Bronchial epithelial cell (primary cell): Measurements from ENCODE around the gene NTRK3. TPM values are rescaled to one million over a fixed set of nuclear protein-coding genes. Genes with fewer than 3 reads are reported as not detected.

ENCODE experiments used
- DNase-seq: peaks from one replicate; pipeline ENCODE4 v3.0.0-alpha.2; 2010; ENCODE audit warnings: low read depth
- FAIRE-seq: peaks from 2 replicates; lab custom pipeline; 2011; peaks lifted over from hg19 to GRCh38; lab: Jason Lieb, UNC
- H3K27me3 ChIP-seq: 2 replicates; pipeline ENCODE4 v1.5.1; 2011; ENCODE audit warnings: low read length; ENCODE audit not compliant: control insufficient read depth, insufficient read depth
- H3K36me3 ChIP-seq: 2 replicates; pipeline ENCODE4 v1.5.1; 2011; ENCODE audit warnings: low read length; ENCODE audit not compliant: control insufficient read depth, insufficient read depth
- H3K4me3 ChIP-seq: 2 replicates; pipeline ENCODE4 v1.5.1; 2011; ENCODE audit warnings: mild to moderate bottlenecking, low read depth, low read length, control low read depth
- total RNA-seq: library from RNA; depleted of rRNA; stranded (reverse); fragments of >200 nt; gene quantifications from 2 replicates; pipeline ENCODE4 v1.2.1, GENCODE V29; 2014
- TF ChIP-seq, protein P1 (sequence below): IDR thresholded peaks from 2 replicates; pipeline ENCODE4 v1.5.1; 2011; ENCODE audit warnings: mild to moderate bottlenecking, moderate library complexity, low read length, control low read depth, inconsistent platforms; ENCODE audit not compliant: insufficient read depth, severe bottlenecking

NTRK3 gene
- total RNA-seq, 1 donor from 2014 or later, result not detected

DNA sequence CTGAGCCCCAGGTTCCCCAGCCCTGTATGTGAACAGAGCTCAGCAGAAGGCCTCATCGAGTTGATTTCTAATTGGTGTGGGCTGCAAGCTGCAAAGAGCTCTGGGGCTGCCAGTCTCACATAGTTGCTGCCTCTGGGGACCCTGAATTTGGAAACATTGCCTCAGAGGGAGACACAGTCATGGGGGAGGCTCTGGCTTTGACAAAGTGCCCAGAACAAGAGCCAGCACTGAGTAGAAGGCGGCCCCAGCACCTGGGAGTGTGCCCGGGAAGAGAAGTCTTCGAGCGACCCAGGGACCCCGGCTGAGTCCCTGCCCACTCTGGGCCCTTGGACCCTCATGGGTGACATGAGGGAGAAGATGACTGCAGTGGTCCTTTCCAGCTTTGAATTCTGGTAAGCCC lies 7.3 kb downstream of the NTRK3 start:
- TF ChIP-seq, protein P1, sequence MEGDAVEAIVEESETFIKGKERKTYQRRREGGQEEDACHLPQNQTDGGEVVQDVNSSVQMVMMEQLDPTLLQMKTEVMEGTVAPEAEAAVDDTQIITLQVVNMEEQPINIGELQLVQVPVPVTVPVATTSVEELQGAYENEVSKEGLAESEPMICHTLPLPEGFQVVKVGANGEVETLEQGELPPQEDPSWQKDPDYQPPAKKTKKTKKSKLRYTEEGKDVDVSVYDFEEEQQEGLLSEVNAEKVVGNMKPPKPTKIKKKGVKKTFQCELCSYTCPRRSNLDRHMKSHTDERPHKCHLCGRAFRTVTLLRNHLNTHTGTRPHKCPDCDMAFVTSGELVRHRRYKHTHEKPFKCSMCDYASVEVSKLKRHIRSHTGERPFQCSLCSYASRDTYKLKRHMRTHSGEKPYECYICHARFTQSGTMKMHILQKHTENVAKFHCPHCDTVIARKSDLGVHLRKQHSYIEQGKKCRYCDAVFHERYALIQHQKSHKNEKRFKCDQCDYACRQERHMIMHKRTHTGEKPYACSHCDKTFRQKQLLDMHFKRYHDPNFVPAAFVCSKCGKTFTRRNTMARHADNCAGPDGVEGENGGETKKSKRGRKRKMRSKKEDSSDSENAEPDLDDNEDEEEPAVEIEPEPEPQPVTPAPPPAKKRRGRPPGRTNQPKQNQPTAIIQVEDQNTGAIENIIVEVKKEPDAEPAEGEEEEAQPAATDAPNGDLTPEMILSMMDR, result no peak
- no peak for FAIRE-seq
- no peak for DNase-seq
- H3K27me3 ChIP-seq, result peaks cover 2% of the 10 kb centered on the region
- no peaks in the 10 kb centered on the region for H3K36me3 ChIP-seq
- no peak overlapping the region for H3K4me3 ChIP-seq

DNA sequence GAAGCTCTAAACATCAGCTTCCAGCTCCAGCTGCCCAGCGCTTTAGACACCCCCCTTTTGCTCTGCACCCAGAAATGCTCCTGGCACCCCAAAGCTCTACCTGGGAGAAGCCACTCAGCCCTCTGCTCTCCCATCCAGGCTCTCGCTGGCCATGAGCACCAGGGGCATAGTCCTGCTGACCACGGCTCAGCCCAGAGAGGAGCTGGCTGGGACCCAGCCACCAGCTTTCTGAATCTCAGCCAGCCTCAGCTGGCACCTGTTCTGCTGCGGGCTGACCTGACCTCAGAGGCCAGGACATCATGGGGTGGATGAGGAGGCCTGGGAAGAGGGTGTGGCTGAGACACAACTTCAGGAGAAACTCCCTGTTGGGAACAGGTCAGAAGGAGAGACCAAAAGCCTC lies 8.6 kb downstream of the NTRK3 start:
- H3K36me3 ChIP-seq, result no peaks in the 10 kb centered on the region
- no peaks in the 10 kb centered on the region for H3K27me3 ChIP-seq
- FAIRE-seq (no peak), DNase-seq (no peak)
- H3K4me3 ChIP-seq, result no peak overlapping the region
- TF ChIP-seq, protein P1, result no peak

DNA sequence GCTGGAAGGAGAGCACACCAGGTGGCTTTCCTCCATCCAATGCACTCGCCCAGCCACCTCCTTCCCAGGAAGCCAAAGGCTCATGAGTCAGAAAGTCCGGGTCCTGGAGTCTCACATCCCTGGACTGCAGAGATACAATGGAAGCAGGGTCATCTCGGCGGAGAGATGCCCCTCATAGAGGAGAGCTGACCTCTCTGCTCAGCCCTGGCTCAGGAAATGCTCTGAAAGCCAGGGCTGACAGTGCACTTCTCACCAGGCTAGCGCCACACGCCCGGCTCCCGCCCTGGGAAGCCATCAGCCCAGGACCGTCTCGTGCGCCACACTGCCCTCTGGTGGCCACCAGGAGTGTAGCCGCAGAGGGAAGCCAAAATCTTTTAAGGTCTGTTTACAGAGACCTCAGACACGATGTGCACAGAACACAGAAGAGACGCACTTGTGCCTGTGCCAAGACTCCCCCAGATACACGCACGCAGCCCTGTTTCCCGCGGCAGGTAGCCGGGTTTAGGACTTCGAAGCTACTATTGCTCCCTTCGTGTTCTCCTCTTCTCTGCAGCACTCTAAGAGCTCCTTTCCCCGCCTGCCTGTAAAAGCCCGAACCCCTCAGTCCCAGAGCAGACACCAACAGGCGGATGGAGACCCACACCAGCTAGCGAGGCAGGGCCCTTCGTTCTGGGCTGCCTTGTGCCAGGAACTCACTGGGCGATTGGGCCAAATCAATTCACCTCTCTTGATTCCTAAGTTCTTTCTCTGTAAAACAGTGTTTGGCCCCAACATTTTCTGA lies 9.7 kb downstream of the NTRK3 start:
- no peaks in the 10 kb centered on the region for H3K27me3 ChIP-seq
- no peak for FAIRE-seq
- H3K4me3 ChIP-seq, result no peak overlapping the region
- no peaks in the 10 kb centered on the region for H3K36me3 ChIP-seq
- peak; percentile 33 for DNase-seq
- TF ChIP-seq, protein P1, result peak; percentile 92

DNA sequence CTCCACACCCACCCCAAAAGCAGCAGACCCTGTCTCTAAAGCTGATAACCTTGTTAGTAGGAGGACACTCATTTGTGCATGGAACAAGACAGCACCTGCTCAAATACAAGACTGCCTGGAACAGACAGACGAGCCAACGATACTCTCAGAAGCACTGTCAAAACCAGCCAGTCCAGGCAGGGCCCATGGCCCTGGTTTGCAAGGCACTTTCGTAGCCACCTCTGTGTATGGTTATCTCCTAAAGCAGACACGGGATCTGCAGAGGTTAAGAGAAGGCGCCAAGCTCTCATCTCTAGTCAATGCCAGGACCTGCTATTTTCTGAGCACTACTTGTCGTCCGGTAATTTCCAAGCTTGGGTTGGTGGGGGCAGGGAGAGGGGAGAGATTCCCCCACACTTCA lies 10.5 kb downstream of the NTRK3 start:
- TF ChIP-seq, protein P1, result no peak
- FAIRE-seq (no peak), DNase-seq (no peak)

DNA sequence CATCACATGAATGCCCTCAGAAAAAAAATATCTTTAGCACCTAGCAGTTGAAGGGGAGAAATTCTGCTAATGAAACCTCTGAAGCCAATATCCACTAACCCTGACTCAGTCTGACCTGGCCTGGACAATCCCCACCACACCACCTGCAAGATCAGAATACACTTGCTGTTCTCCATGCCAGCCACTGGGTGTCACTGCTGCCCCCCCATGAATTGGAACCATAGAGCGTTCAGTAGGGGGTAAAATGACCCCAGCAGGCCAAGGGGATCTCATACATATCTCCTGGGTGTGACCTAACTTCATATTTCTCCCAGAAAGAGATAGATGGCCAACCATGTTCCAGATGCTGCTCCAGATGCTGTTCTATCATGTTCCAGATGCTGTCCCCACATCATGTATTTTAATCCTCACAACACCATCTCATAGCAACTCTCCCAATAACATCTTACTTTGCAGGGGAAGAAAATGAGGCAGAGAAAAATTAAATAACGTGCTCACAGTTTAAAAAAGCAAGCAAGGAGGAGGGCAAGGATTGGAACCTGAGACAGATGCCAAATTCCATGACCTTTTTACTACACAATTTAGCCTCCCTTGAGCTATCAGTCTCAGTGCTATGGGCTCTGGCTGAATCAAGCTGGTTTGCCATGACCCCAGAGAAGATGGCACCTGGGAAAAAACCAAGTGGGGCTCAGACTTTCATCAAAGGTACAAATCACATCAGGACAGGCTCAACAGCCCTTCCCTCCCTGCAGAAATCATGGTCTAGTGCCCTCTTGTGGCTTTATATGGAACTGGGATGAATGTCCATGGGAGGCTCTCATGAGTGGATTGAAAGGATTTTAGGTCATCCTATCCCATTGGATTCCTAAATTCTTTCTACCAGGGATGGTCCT lies 12.4 kb downstream of the NTRK3 start:
- Histone ChIP-seq H3K27me3 (no peaks in the 10 kb centered on the region), H3K4me3 (no peak overlapping the region), H3K36me3 (no peaks in the 10 kb centered on the region)
- DNase-seq (peak; percentile 26), FAIRE-seq (no peak)
- TF ChIP-seq, protein P1, result peak; percentile 56

More for the DNA sequence above, 10.5 kb downstream of the NTRK3 start:
- no peaks in the 10 kb centered on the region for H3K27me3 ChIP-seq
- no peak overlapping the region for H3K4me3 ChIP-seq
- H3K36me3 ChIP-seq, result no peaks in the 10 kb centered on the region
